A549 (cell line): ENCODE results near the gene VSNL1. TPM values are rescaled to one million over a fixed set of nuclear protein-coding genes. Genes with fewer than 3 reads are reported as not detected.
A peak's percentile ranks its signal among the peaks of the same experiment; 100 is the strongest.

Source experiments
- ATAC-seq, 2 experiments: fragments of 200-7000 bp in 1 of 2; fragments of >200 bp in 1 of 2; cut with Nextera tagmentation in 1 of 2; cut with Tn5 transposase in 1 of 2; 3 replicates each; pipeline versions ENCODE4 v1.8.0 to v1.9.1; 2018 to 2020; ENCODE audit warnings: mild to moderate bottlenecking in 1 of 2, moderate library complexity in 1 of 2
- CTCF ChIA-PET: fragments of 300-600 bp; sonication (Branson Sonifier 250); formaldehyde crosslinking; extraction: SDS; loops from one replicate; lab custom pipeline; 2021; ENCODE audit warnings: antibody characterized with exemption, inconsistent platforms; lab: Yijun Ruan, JAX
- POLR2A ChIA-PET: fragments of 350-600 bp; formaldehyde crosslinking; extraction: SDS; loops from one replicate; lab custom pipeline; 2021; ENCODE audit warnings: antibody characterized with exemption, inconsistent platforms; lab: Yijun Ruan, JAX
- DNase-seq, 2 experiments: peaks; one replicate each; pipeline versions ENCODE4 v3.0.0 to v3.0.0-alpha.2; 2011 to 2016; ENCODE audit warnings: low read depth in 1 of 2, low spot score in 1 of 2
- FAIRE-seq: peaks from 2 replicates; lab custom pipeline; 2011; peaks lifted over from hg19 to GRCh38; lab: Jason Lieb, UNC
- H3K27ac ChIP-seq, 2 experiments: fragments of >200 bp; sonication (Bioruptor Twin); formaldehyde crosslinking; 3 replicates each; pipeline ENCODE4 v1.5.1; 2016 to 2017
- H3K4me1 ChIP-seq: fragments of >200 bp; sonication (Bioruptor Twin); formaldehyde crosslinking; 3 replicates; pipeline ENCODE4 v1.6.1; 2016
- H3K4me2 ChIP-seq: fragments of >200 bp; sonication (Bioruptor Twin); formaldehyde crosslinking; 3 replicates; pipeline ENCODE4 v1.6.1; 2016
- H3K4me3 ChIP-seq: fragments of >200 bp; sonication (Bioruptor Twin); formaldehyde crosslinking; 3 replicates; pipeline ENCODE4 v1.5.1; 2016
- H3K9me3 ChIP-seq: fragments of >200 bp; sonication (Bioruptor Twin); formaldehyde crosslinking; 3 replicates; pipeline ENCODE4 v1.6.1; 2016
- CBX8 ChIP-seq: fragments of 200-600 bp; sonication (generic); IDR thresholded peaks from 2 replicates; pipeline ENCODE4 v1.6.1; 2016
- E2F6 ChIP-seq: IDR thresholded peaks from 2 replicates; pipeline ENCODE4 v1.6.1; 2012; ENCODE audit warnings: low read depth, borderline replicate concordance
- EHF ChIP-seq: fragments of 250-450 bp; sonication (Bioruptor Pico); IDR thresholded peaks from 2 replicates; pipeline ENCODE4 v1.5.0; 2020; ENCODE audit warnings: mild to moderate bottlenecking
- EHMT2 ChIP-seq: fragments of 200-600 bp; sonication (generic); IDR thresholded peaks from 2 replicates; pipeline ENCODE4 v1.6.1; 2016; ENCODE audit warnings: antibody characterized with exemption, low read depth, mild to moderate bottlenecking, moderate library complexity
- FOSB ChIP-seq: fragments of 250-450 bp; sonication (Bioruptor Pico); IDR thresholded peaks from 2 replicates; pipeline ENCODE4 v1.5.0; 2020; ENCODE audit warnings: mild to moderate bottlenecking, moderate library complexity
- FOXS1 ChIP-seq: fragments of 250-450 bp; sonication (Bioruptor Pico); IDR thresholded peaks from 2 replicates; pipeline ENCODE4 v1.5.0; 2020; ENCODE audit warnings: mild to moderate bottlenecking, moderate library complexity
- GATA3 ChIP-seq: IDR thresholded peaks from 2 replicates; pipeline ENCODE4 v1.6.1; 2012; ENCODE audit warnings: borderline replicate concordance
- JUNB ChIP-seq: fragments of >200 bp; sonication (Bioruptor Twin); formaldehyde crosslinking; IDR thresholded peaks from 2 replicates; pipeline ENCODE4 v1.6.1; 2016
- MAFK ChIP-seq: fragments of 450-650 bp; IDR thresholded peaks from 2 replicates; pipeline ENCODE4 v1.6.1; 2014; ENCODE audit not compliant: partially characterized antibody
- MAZ ChIP-seq: fragments of 150-350 bp; IDR thresholded peaks from 2 replicates; pipeline ENCODE4 v1.6.1; 2014; ENCODE audit warnings: antibody characterized with exemption, low read depth, low read length, borderline replicate concordance
- NPAS2 ChIP-seq: fragments of 250-450 bp; sonication (Bioruptor Pico); IDR thresholded peaks from 2 replicates; pipeline ENCODE4 v1.8.0; 2022; ENCODE audit warnings: mild to moderate bottlenecking, moderate library complexity, borderline replicate concordance
- NR3C1 ChIP-seq: fragments of >200 bp; sonication (Bioruptor Twin); formaldehyde crosslinking; IDR thresholded peaks from 3 replicates; pipeline ENCODE4 v1.6.1; 2017
- RAD21 ChIP-seq, 2 experiments: fragments of >200 bp in 1 of 2; sonication (Bioruptor Twin) in 1 of 2; formaldehyde crosslinking in 1 of 2; IDR thresholded peaks in 1 of 2; conservative IDR thresholded peaks in 1 of 2; 2 replicates in 1 of 2; 3 replicates in 1 of 2; pipeline ENCODE4 v1.6.1; 2012 to 2018; ENCODE audit warnings: inconsistent platforms in 1 of 2
- REST ChIP-seq: fragments of 200-600 bp; sonication (generic); IDR thresholded peaks from 2 replicates; pipeline ENCODE4 v1.6.1; 2016; ENCODE audit warnings: antibody characterized with exemption, mild to moderate bottlenecking, moderate library complexity
- RNF2 ChIP-seq: fragments of 200-600 bp; sonication (generic); IDR thresholded peaks from 2 replicates; pipeline ENCODE4 v1.6.1; 2016; ENCODE audit warnings: low read depth, mild to moderate bottlenecking, antibody characterized with exemption, moderate library complexity, borderline replicate concordance
- SREBF2 ChIP-seq: fragments of 450-650 bp; IDR thresholded peaks from 2 replicates; pipeline ENCODE4 v1.6.1; 2014; ENCODE audit warnings: mild to moderate bottlenecking, moderate library complexity
- ZC3H11A ChIP-seq: fragments of 450-650 bp; IDR thresholded peaks from 2 replicates; pipeline ENCODE4 v1.6.1; 2014; ENCODE audit warnings: antibody characterized with exemption, mild to moderate bottlenecking
- WGBS: methylation state at CpG from one replicate; pipeline ENCODE4 v1.1.6; 2017; ENCODE audit errors: missing lambda C conversion rate; 5-methylcytosine and 5-hydroxymethylcytosine counted together
- polyA plus RNA-seq, 4 experiments: library from polyadenylated mRNA; depleted of rRNA in 3 of 4; stranded (reverse); fragments of >200 nt; fragmentation: RNase III in 1 of 4; extraction: RNeasy Plus Mini Kit Qiagen cat#74134 plus additional on column Dnase treatment in 1 of 4; gene quantifications; 2 replicates in 3 of 4; 3 replicates in 1 of 4; pipeline ENCODE4 v1.2.3, GENCODE V29; 2011 to 2017
- TF ChIP-seq, protein P1 (sequence below): fragments of 250-450 bp; sonication (Bioruptor Pico); IDR thresholded peaks from 2 replicates; pipeline ENCODE4 v1.5.0; 2020; ENCODE audit warnings: low read depth, mild to moderate bottlenecking, moderate library complexity
- TF ChIP-seq, protein P2 (sequence below): fragments of >200 bp; sonication (Bioruptor Twin); formaldehyde crosslinking; IDR thresholded peaks from 3 replicates; pipeline ENCODE4 v1.6.1; 2016
- TF ChIP-seq, protein P3 (sequence below): fragments of 450-650 bp; IDR thresholded peaks from 2 replicates; pipeline ENCODE4 v1.6.1; 2014; ENCODE audit warnings: antibody characterized with exemption
- TF ChIP-seq, protein P4 (sequence below): IDR thresholded peaks from 2 replicates; pipeline ENCODE4 v1.6.1; 2012

The VSNL1 gene
- polyA plus RNA-seq, 2 of the 4 experiments (the other 2 are of a cell fraction): not detected

GRCh38 chr2:17517481-17518211 is 22.9 kb upstream of the VSNL1 start:
- no peaks in the 10 kb centered on the region for H3K4me1 ChIP-seq
- peak in 1 of 2 experiments; percentile 12; a peak in 2 of 6 replicates for ATAC-seq
- no peak overlapping the region for H3K27ac ChIP-seq
- TF ChIP-seq CBX8: peak; percentile 38; the same call in 1 of the 2 replicates
- TF ChIP-seq, protein P1, sequence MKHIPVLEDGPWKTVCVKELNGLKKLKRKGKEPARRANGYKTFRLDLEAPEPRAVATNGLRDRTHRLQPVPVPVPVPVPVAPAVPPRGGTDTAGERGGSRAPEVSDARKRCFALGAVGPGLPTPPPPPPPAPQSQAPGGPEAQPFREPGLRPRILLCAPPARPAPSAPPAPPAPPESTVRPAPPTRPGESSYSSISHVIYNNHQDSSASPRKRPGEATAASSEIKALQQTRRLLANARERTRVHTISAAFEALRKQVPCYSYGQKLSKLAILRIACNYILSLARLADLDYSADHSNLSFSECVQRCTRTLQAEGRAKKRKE (CRISPR knock-in tag): no peak
- TF ChIP-seq FOSB (CRISPR knock-in tag): no peak
- no peak for TF ChIP-seq FOXS1 (CRISPR knock-in tag)
- ChIA-PET POLR2A (no interaction called here), CTCF (no interaction called here)
- FAIRE-seq: peak; percentile 78
- 50% methylated on average over 8 of the region's 8 CpGs for WGBS
- peak overlapping the region; percentile 41 for H3K4me3 ChIP-seq
- no peak for DNase-seq
- peak overlapping the region; percentile 82 for H3K4me2 ChIP-seq
- no peaks in the 10 kb centered on the region for H3K9me3 ChIP-seq

GRCh38 chr2:17518212-17519154 is 22.0 kb upstream of the VSNL1 start, which contains the start of gene RAD51AP2:
TSS of gene RAD51AP2 (minus strand) at chr2:17518440. CDS start at chr2:17518415, 25 bp downstream.
- ChIA-PET CTCF (no interaction called here), POLR2A (no interaction called here)
- WGBS: 3% methylated on average over 32 of the region's 38 CpGs
- Histone ChIP-seq H3K9me3 (no peaks in the 10 kb centered on the region), H3K4me3 (peak within 1 kb of the TSS; percentile 41), H3K27ac (no peak within 1 kb of the TSS), H3K4me2 (peak within 1 kb of the TSS; percentile 82), H3K4me1 (no peaks in the 10 kb centered on the region)
- TF ChIP-seq, protein P2, sequence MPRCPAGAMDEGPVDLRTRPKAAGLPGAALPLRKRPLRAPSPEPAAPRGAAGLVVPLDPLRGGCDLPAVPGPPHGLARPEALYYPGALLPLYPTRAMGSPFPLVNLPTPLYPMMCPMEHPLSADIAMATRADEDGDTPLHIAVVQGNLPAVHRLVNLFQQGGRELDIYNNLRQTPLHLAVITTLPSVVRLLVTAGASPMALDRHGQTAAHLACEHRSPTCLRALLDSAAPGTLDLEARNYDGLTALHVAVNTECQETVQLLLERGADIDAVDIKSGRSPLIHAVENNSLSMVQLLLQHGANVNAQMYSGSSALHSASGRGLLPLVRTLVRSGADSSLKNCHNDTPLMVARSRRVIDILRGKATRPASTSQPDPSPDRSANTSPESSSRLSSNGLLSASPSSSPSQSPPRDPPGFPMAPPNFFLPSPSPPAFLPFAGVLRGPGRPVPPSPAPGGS: no peak
- TF ChIP-seq MAZ (no peak), SREBF2 (no peak), MAFK (no peak), NPAS2 (CRISPR knock-in tag) (no peak), EHF (CRISPR knock-in tag) (no peak), CBX8 (peak; percentile 25; the same call in 1 of the 2 replicates), NR3C1 (no peak), RAD21 (conservative IDR thresholded peaks at IDR 0.05 in 1 of 2, IDR thresholded peaks at IDR 0.05 in 1 of 2) (no peak), E2F6 (no peak), REST (no peak), GATA3 (no peak), EHMT2 (no peak), JUNB (no peak), ZC3H11A (no peak), RNF2 (peak; percentile 62; the same call in 1 of the 2 replicates)
- TF ChIP-seq, protein P3, sequence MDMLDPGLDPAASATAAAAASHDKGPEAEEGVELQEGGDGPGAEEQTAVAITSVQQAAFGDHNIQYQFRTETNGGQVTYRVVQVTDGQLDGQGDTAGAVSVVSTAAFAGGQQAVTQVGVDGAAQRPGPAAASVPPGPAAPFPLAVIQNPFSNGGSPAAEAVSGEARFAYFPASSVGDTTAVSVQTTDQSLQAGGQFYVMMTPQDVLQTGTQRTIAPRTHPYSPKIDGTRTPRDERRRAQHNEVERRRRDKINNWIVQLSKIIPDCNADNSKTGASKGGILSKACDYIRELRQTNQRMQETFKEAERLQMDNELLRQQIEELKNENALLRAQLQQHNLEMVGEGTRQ: no peak
- TF ChIP-seq, protein P4, sequence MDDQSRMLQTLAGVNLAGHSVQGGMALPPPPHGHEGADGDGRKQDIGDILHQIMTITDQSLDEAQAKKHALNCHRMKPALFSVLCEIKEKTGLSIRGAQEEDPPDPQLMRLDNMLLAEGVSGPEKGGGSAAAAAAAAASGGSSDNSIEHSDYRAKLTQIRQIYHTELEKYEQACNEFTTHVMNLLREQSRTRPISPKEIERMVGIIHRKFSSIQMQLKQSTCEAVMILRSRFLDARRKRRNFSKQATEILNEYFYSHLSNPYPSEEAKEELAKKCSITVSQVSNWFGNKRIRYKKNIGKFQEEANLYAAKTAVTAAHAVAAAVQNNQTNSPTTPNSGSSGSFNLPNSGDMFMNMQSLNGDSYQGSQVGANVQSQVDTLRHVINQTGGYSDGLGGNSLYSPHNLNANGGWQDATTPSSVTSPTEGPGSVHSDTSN: peak; percentile 96
- no peak for FAIRE-seq
- DNase-seq: peak; percentile 44 to 66
- ATAC-seq: peak; percentile 90 to 96
